Bronchial epithelial cell (primary cell): Measurements from ENCODE around the gene FCRL2. TPM values are rescaled to one million over a fixed set of nuclear protein-coding genes. Genes with fewer than 3 reads are reported as not detected.

ENCODE experiments used
- DNase-seq: peaks from one replicate; pipeline ENCODE4 v3.0.0-alpha.2; 2010; ENCODE audit warnings: low read depth
- FAIRE-seq: peaks from 2 replicates; lab custom pipeline; 2011; peaks lifted over from hg19 to GRCh38; lab: Jason Lieb, UNC
- H3K27me3 ChIP-seq: 2 replicates; pipeline ENCODE4 v1.5.1; 2011; ENCODE audit warnings: low read length; ENCODE audit not compliant: control insufficient read depth, insufficient read depth
- H3K36me3 ChIP-seq: 2 replicates; pipeline ENCODE4 v1.5.1; 2011; ENCODE audit warnings: low read length; ENCODE audit not compliant: control insufficient read depth, insufficient read depth
- H3K4me3 ChIP-seq: 2 replicates; pipeline ENCODE4 v1.5.1; 2011; ENCODE audit warnings: mild to moderate bottlenecking, low read depth, low read length, control low read depth
- CTCF ChIP-seq: IDR thresholded peaks from 2 replicates; pipeline ENCODE4 v1.5.1; 2011; ENCODE audit warnings: mild to moderate bottlenecking, moderate library complexity, low read length, control low read depth, inconsistent platforms; ENCODE audit not compliant: insufficient read depth, severe bottlenecking
- total RNA-seq: library from RNA; depleted of rRNA; stranded (reverse); fragments of >200 nt; gene quantifications from 2 replicates; pipeline ENCODE4 v1.2.1, GENCODE V29; 2014

Gene FCRL2
- total RNA-seq, 1 donor from 2014 or later: not detected

GRCh38 chr1:157696966-157697628 is 79.8 kb downstream of the FCRL2 start:
- TF ChIP-seq CTCF: no peak
- H3K36me3 ChIP-seq: no peaks in the 10 kb centered on the region
- H3K4me3 ChIP-seq: no peak overlapping the region
- FAIRE-seq (peak; percentile 28), DNase-seq (no peak)
- no peaks in the 10 kb centered on the region for H3K27me3 ChIP-seq

Other genes with a start within 250 kb of the FCRL2 start
- not detected in 2 replicates for gene FCRL5, start 224.6 kb downstream of the FCRL2 start, total RNA-seq
- not detected in 2 replicates for gene FCRL4, start 179.0 kb downstream of the FCRL2 start, total RNA-seq
- not detected in 2 replicates for gene FCRL3, start 76.4 kb downstream of the FCRL2 start, total RNA-seq
- gene FCRL1, start 43.0 kb upstream of the FCRL2 start, total RNA-seq: not detected in 2 replicates
- gene CD5L, start 64.7 kb upstream of the FCRL2 start, total RNA-seq: not detected in 2 replicates
- 20.2 and 24.2 TPM in 2 replicates for gene KIRREL1, start 216.5 kb upstream of the FCRL2 start, total RNA-seq